Measurements from ENCODE around the gene PARP8. TPM values are rescaled to one million over a fixed set of nuclear protein-coding genes. Genes with fewer than 3 reads are reported as not detected.

Gene PARP8
- total and polyA plus RNA-seq, 2 of the 4 experiments (the other 2 are of a cell fraction) = 6.9 to 8.2 TPM

DNA sequence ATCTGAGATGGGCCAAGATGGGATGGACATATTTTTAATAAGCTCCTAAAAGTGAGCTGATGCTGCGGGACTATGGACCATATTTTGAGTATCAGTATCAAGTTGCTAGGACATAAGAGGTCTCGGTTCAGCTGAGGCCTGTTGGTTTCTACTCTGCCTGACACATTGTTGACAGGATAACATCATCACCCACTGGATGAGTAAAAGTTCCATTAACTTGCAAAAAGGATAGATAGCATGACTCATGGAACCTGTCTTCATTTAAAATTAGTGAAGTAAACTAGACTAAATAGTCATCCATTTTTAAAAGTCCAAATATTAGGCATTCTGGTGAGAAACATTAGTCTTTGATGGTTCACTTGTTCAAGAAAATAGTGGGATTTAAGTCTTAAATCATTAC, 33.3 kb downstream of the PARP8 start:
- Histone ChIP-seq H4K91ac (ENCODE audit: insufficient read depth, low read depth, low read length) (no peak overlapping the region), H2AFZ (replicated peaks; ENCODE audit: low read length, poor library complexity) (no peak overlapping the region), H4K5ac (ENCODE audit: low read depth, low read length) (no peak overlapping the region), H3K9ac (ENCODE audit: low read depth, low read length) (no peak overlapping the region), H2BK120ac (ENCODE audit: low read depth, low read length) (no peak overlapping the region), H3K36me3 (ENCODE audit: control insufficient read depth, insufficient read depth, low read length) (no peaks in the 10 kb centered on the region), H3K56ac (ENCODE audit: extremely low read depth, insufficient read depth, low read length) (no peak overlapping the region), H2BK5ac (ENCODE audit: low read depth, low read length, poor library complexity, severe bottlenecking) (no peak overlapping the region), H2BK20ac (ENCODE audit: low read depth, low read length) (no peak overlapping the region), H2AK5ac (ENCODE audit: low read depth, low read length) (no peak overlapping the region), H3K4ac (ENCODE audit: low read depth, low read length) (no peak overlapping the region), H3K27ac (ENCODE audit: insufficient read depth, low read length) (no peak overlapping the region), H3K4me2 (ENCODE audit: low read depth, low read length) (no peak overlapping the region), H4K20me1 (ENCODE audit: insufficient read depth, low read length) (no peaks in the 10 kb centered on the region), H3K9me3 (ENCODE audit: control insufficient read depth, insufficient read depth, low read length) (no peaks in the 10 kb centered on the region), H2AK9ac (replicated peaks; ENCODE audit: low read depth, low read length, poor library complexity) (no peak overlapping the region), H3K4me3 (ENCODE audit: insufficient read depth, low read depth, low read length) (no peak overlapping the region), H3K79me1 (ENCODE audit: low read depth in 1 of 2, low read length in 2 of 2) (peaks cover 9 to 15% of the 10 kb centered on the region in 2 experiments; a peak in 3 of 4 replicates), H2BK15ac (ENCODE audit: low read depth, low read length) (no peak overlapping the region), H4K8ac (ENCODE audit: low read depth in 2 of 2, low read length in 2 of 2) (no peak overlapping the region), H3K23ac (ENCODE audit: low read depth, low read length) (no peak overlapping the region), H3K18ac (ENCODE audit: low read depth, low read length) (no peak overlapping the region), H3K27me3 (ENCODE audit: control insufficient read depth, insufficient read depth, low read length) (no peaks in the 10 kb centered on the region), H3K9me1 (ENCODE audit: insufficient read depth, low read length) (no peaks in the 10 kb centered on the region), H3K4me1 (ENCODE audit: control insufficient read depth, insufficient read depth, low read length) (peaks cover 2% of the 10 kb centered on the region; the same call in 1 of the 2 replicates), H3K14ac (replicated peaks; ENCODE audit: low read depth, low read length) (no peak overlapping the region)
- BruUV-seq (replicated peaks) = no TSS peak
- no CpG with 5 or more reads among the region's 2 CpGs for WGBS, 2 experiments (ENCODE audit: extremely low coverage in 2 of 2, insufficient read length in 1 of 2)
- ATAC-seq (ENCODE audit: low read depth) = no peak
- CTCF ChIA-PET = no interaction called here
- intact Hi-C loops (cut with micrococcal nuclease) = no loop called here
- peak; percentile 32 for DNase-seq
- TF ChIP-seq RFX5 (IDR thresholded peaks at IDR 0.05; ENCODE audit: low read depth, low read length) (no peak), CTCF (conservative IDR thresholded peaks at IDR 0.05; ENCODE audit: low read depth, low read length) (no peak), MAFK (IDR thresholded peaks at IDR 0.05; ENCODE audit: low read depth, low read length) (no peak), MAZ (IDR thresholded peaks at IDR 0.05; ENCODE audit: borderline replicate concordance, low read depth, low read length) (no peak), SMC3 (IDR thresholded peaks at IDR 0.05; ENCODE audit: low read depth, low read length) (no peak), POLR2A (IDR thresholded peaks at IDR 0.05; ENCODE audit: low read depth, low read length) (no peak), CEBPB (IDR thresholded peaks at IDR 0.05; ENCODE audit: low read depth, low read length) (no peak), FOS (IDR thresholded peaks at IDR 0.05; ENCODE audit: low read depth, low read length) (no peak), NFE2L2 (IDR thresholded peaks at IDR 0.05; ENCODE audit: low read depth, low read length) (no peak), MXI1 (IDR thresholded peaks at IDR 0.05; ENCODE audit: borderline replicate concordance, low read depth, low read length) (no peak), RCOR1 (IDR thresholded peaks at IDR 0.05; ENCODE audit: insufficient replicate concordance, low read length) (no peak), CHD1 (IDR thresholded peaks at IDR 0.05; ENCODE audit: low read depth, low read length) (no peak), RAD21 (IDR thresholded peaks at IDR 0.05; ENCODE audit: low read length) (no peak), BHLHE40 (IDR thresholded peaks at IDR 0.05; ENCODE audit: low read depth, low read length) (no peak)
- TF ChIP-seq, protein P1, sequence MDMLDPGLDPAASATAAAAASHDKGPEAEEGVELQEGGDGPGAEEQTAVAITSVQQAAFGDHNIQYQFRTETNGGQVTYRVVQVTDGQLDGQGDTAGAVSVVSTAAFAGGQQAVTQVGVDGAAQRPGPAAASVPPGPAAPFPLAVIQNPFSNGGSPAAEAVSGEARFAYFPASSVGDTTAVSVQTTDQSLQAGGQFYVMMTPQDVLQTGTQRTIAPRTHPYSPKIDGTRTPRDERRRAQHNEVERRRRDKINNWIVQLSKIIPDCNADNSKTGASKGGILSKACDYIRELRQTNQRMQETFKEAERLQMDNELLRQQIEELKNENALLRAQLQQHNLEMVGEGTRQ (IDR thresholded peaks at IDR 0.05; ENCODE audit: low read depth, low read length) = no peak
- TF ChIP-seq, protein P2, sequence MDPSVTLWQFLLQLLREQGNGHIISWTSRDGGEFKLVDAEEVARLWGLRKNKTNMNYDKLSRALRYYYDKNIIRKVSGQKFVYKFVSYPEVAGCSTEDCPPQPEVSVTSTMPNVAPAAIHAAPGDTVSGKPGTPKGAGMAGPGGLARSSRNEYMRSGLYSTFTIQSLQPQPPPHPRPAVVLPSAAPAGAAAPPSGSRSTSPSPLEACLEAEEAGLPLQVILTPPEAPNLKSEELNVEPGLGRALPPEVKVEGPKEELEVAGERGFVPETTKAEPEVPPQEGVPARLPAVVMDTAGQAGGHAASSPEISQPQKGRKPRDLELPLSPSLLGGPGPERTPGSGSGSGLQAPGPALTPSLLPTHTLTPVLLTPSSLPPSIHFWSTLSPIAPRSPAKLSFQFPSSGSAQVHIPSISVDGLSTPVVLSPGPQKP (IDR thresholded peaks at IDR 0.05; ENCODE audit: borderline replicate concordance, low read depth, low read length) = no peak
- dilution Hi-C loops (cut with HindIII; ENCODE audit: low sequenced_read_pairs, unreplicated experiment) = no loop called here
- in situ Hi-C loops (cut with MboI; ENCODE audit: low sequenced_read_pairs) = no loop called here
- POLR2A ChIA-PET (ENCODE audit: unreplicated experiment) = no interaction called here

All from IMR-90 (cell line).